Measurements from ENCODE around the gene CHRNA5. TPM values are rescaled to one million over a fixed set of nuclear protein-coding genes. Genes with fewer than 3 reads are reported as not detected.
"Not testable (repeated sequence)": the region's sequence is repeated elsewhere in the genome, so short reads cannot be mapped to it uniquely, and the experiment has no call there.

CHRNA5 gene
- total RNA-seq, 1 donor from 2014 or later: not detected

- intact Hi-C loops (cut with DNase I): no loop called here
- Histone ChIP-seq H3K9me3 (no peaks in the 10 kb centered on the region), H3K4me1 (no peaks in the 10 kb centered on the region), H3K27ac (no peak overlapping the region), H3K36me3 (no peaks in the 10 kb centered on the region), H3K27me3 (no peaks in the 10 kb centered on the region), H3K4me3 (no peak overlapping the region)
- DNase-seq (ENCODE audit: low spot score in 2 of 2): no peak
- no peak for TF ChIP-seq CTCF (IDR thresholded peaks at IDR 0.05)
These were observed 33.9 kb downstream of the CHRNA5 start for GRCh38 chr15:78599189-78599588.

- Histone ChIP-seq H3K4me1 (no peaks in the 10 kb centered on the region), H3K36me3 (no peaks in the 10 kb centered on the region), H3K27me3 (no peaks in the 10 kb centered on the region), H3K9me3 (no peaks in the 10 kb centered on the region), H3K27ac (no peak overlapping the region), H3K4me3 (no peak overlapping the region)
- no peak for TF ChIP-seq CTCF (IDR thresholded peaks at IDR 0.05)
- intact Hi-C loops (cut with DNase I): no loop called here
- no peak for DNase-seq (ENCODE audit: low spot score in 2 of 2)
These were observed 38.1 kb downstream of the CHRNA5 start for GRCh38 chr15:78603467-78603866.

GRCh38 chr15:78604420-78604819 lies 39.1 kb downstream of the CHRNA5 start:
- intact Hi-C loops (cut with DNase I): no loop called here
- no peak for DNase-seq (ENCODE audit: low spot score in 2 of 2)
- Histone ChIP-seq H3K36me3 (no peaks in the 10 kb centered on the region), H3K9me3 (no peaks in the 10 kb centered on the region), H3K27me3 (no peaks in the 10 kb centered on the region), H3K4me3 (no peak overlapping the region), H3K27ac (no peak overlapping the region), H3K4me1 (no peaks in the 10 kb centered on the region)
- TF ChIP-seq CTCF (IDR thresholded peaks at IDR 0.05): no peak

GRCh38 chr15:78605201-78605600 lies 39.9 kb downstream of the CHRNA5 start:
- TF ChIP-seq CTCF (IDR thresholded peaks at IDR 0.05): no peak
- intact Hi-C loops (cut with DNase I): no loop called here
- Histone ChIP-seq H3K4me1 (no peaks in the 10 kb centered on the region), H3K36me3 (no peaks in the 10 kb centered on the region), H3K9me3 (no peaks in the 10 kb centered on the region), H3K4me3 (no peak overlapping the region), H3K27ac (no peak overlapping the region), H3K27me3 (no peaks in the 10 kb centered on the region)
- no peak for DNase-seq (ENCODE audit: low spot score in 2 of 2)

GRCh38 chr15:78605680-78606079 lies 40.4 kb downstream of the CHRNA5 start:
- no peaks in the 10 kb centered on the region for H3K9me3 ChIP-seq
- no peaks in the 10 kb centered on the region for H3K27me3 ChIP-seq
- no peak for TF ChIP-seq CTCF (IDR thresholded peaks at IDR 0.05)
- no peaks in the 10 kb centered on the region for H3K4me1 ChIP-seq
- no peak overlapping the region for H3K27ac ChIP-seq
- no peaks in the 10 kb centered on the region for H3K36me3 ChIP-seq
- H3K4me3 ChIP-seq: no peak overlapping the region
- intact Hi-C loops (cut with DNase I): no loop called here
- no peak for DNase-seq (ENCODE audit: low spot score in 2 of 2)

- H3K4me1 ChIP-seq; H3K27ac ChIP-seq; H3K36me3 ChIP-seq; H3K9me3 ChIP-seq; H3K4me3 ChIP-seq; intact Hi-C loops (cut with DNase I); DNase-seq (ENCODE audit: low spot score in 2 of 2); H3K27me3 ChIP-seq: not testable (repeated sequence)
These were observed 44.2 kb downstream of the CHRNA5 start for GRCh38 chr15:78609551-78609950.

Measured in ascending aorta (tissue), 2 donors.